ENCODE measurements around the gene ARL8B.

DNA sequence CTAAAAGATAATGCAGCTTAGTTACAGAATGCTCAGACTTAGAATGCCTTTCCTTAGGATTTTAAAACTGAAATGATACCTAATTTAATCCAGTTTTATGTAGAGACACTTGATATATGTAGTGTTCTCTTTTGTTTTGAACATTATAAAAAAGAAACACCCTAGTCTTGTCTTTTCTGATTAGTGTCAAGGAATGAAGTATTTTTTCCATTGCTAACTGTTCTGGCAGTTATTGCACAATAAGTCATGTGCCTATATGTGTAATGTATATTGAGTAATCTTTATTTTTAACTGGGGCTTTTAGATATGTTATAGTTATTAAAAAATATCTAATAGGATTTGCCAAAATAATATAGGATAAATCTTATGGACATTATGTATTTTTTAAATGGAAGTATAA, 4.5 kb downstream of the ARL8B start:
- TF ChIP-seq, protein P1, sequence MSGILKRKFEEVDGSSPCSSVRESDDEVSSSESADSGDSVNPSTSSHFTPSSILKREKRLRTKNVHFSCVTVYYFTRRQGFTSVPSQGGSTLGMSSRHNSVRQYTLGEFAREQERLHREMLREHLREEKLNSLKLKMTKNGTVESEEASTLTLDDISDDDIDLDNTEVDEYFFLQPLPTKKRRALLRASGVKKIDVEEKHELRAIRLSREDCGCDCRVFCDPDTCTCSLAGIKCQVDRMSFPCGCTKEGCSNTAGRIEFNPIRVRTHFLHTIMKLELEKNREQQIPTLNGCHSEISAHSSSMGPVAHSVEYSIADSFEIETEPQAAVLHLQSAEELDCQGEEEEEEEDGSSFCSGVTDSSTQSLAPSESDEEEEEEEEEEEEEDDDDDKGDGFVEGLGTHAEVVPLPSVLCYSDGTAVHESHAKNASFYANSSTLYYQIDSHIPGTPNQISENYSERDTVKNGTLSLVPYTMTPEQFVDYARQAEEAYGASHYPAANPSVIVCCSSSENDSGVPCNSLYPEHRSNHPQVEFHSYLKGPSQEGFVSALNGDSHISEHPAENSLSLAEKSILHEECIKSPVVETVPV (CRISPR knock-in tag; IDR thresholded peaks at IDR 0.05): no peak
- TF ChIP-seq, protein P2, sequence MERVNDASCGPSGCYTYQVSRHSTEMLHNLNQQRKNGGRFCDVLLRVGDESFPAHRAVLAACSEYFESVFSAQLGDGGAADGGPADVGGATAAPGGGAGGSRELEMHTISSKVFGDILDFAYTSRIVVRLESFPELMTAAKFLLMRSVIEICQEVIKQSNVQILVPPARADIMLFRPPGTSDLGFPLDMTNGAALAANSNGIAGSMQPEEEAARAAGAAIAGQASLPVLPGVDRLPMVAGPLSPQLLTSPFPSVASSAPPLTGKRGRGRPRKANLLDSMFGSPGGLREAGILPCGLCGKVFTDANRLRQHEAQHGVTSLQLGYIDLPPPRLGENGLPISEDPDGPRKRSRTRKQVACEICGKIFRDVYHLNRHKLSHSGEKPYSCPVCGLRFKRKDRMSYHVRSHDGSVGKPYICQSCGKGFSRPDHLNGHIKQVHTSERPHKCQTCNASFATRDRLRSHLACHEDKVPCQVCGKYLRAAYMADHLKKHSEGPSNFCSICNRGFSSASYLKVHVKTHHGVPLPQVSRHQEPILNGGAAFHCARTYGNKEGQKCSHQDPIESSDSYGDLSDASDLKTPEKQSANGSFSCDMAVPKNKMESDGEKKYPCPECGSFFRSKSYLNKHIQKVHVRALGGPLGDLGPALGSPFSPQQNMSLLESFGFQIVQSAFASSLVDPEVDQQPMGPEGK (CRISPR knock-in tag; IDR thresholded peaks at IDR 0.05; ENCODE audit: borderline replicate concordance): no peak
- no peak for TF ChIP-seq TOX (CRISPR knock-in tag; IDR thresholded peaks at IDR 0.05; ENCODE audit: borderline replicate concordance)
- no peak for TF ChIP-seq GLIS3 (CRISPR knock-in tag; IDR thresholded peaks at IDR 0.05)
- no peak for TF ChIP-seq ZFP30 (CRISPR knock-in tag; IDR thresholded peaks at IDR 0.05)
- no peak for TF ChIP-seq ESRRG (CRISPR knock-in tag; IDR thresholded peaks at IDR 0.05)
- TF ChIP-seq ZFP3 (CRISPR knock-in tag; IDR thresholded peaks at IDR 0.05): no peak
- no peak for TF ChIP-seq TCF4 (CRISPR knock-in tag; IDR thresholded peaks at IDR 0.05; ENCODE audit: borderline replicate concordance)
- TF ChIP-seq, protein P3, sequence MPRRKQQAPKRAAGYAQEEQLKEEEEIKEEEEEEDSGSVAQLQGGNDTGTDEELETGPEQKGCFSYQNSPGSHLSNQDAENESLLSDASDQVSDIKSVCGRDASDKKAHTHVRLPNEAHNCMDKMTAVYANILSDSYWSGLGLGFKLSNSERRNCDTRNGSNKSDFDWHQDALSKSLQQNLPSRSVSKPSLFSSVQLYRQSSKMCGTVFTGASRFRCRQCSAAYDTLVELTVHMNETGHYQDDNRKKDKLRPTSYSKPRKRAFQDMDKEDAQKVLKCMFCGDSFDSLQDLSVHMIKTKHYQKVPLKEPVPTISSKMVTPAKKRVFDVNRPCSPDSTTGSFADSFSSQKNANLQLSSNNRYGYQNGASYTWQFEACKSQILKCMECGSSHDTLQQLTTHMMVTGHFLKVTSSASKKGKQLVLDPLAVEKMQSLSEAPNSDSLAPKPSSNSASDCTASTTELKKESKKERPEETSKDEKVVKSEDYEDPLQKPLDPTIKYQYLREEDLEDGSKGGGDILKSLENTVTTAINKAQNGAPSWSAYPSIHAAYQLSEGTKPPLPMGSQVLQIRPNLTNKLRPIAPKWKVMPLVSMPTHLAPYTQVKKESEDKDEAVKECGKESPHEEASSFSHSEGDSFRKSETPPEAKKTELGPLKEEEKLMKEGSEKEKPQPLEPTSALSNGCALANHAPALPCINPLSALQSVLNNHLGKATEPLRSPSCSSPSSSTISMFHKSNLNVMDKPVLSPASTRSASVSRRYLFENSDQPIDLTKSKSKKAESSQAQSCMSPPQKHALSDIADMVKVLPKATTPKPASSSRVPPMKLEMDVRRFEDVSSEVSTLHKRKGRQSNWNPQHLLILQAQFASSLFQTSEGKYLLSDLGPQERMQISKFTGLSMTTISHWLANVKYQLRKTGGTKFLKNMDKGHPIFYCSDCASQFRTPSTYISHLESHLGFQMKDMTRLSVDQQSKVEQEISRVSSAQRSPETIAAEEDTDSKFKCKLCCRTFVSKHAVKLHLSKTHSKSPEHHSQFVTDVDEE (CRISPR knock-in tag; IDR thresholded peaks at IDR 0.05): no peak
- TF ChIP-seq ARNTL (CRISPR knock-in tag; IDR thresholded peaks at IDR 0.05; ENCODE audit: borderline replicate concordance, low read depth): no peak
- no peak for TF ChIP-seq ZNF565 (CRISPR knock-in tag; conservative IDR thresholded peaks at IDR 0.05; ENCODE audit: low read depth)
- TF ChIP-seq CREB5 (CRISPR knock-in tag; IDR thresholded peaks at IDR 0.05; ENCODE audit: low read depth): no peak
- TF ChIP-seq CSDC2 (CRISPR knock-in tag; IDR thresholded peaks at IDR 0.05): no peak
